Measurements from ENCODE around the gene LACC1.

DNA sequence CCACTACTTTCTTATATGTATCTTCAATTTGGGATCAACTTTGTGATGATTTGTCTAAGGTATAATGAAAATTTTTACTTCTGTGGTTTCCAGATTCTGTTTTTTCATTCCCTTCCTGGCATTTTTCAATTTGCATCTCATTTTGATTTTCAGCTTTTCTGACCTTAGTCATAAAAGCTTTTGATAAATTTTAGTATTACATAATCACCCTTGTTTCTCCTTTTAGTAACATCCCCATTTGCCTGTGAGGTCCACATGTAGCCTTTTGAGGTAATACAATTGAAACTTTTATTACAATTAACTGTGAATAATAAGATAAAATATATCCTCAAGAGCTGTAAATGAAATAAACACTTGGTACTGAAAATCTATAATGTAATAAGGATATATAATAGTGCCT lies 31.2 kb downstream of the LACC1 start:
- TF ChIP-seq, protein P1, sequence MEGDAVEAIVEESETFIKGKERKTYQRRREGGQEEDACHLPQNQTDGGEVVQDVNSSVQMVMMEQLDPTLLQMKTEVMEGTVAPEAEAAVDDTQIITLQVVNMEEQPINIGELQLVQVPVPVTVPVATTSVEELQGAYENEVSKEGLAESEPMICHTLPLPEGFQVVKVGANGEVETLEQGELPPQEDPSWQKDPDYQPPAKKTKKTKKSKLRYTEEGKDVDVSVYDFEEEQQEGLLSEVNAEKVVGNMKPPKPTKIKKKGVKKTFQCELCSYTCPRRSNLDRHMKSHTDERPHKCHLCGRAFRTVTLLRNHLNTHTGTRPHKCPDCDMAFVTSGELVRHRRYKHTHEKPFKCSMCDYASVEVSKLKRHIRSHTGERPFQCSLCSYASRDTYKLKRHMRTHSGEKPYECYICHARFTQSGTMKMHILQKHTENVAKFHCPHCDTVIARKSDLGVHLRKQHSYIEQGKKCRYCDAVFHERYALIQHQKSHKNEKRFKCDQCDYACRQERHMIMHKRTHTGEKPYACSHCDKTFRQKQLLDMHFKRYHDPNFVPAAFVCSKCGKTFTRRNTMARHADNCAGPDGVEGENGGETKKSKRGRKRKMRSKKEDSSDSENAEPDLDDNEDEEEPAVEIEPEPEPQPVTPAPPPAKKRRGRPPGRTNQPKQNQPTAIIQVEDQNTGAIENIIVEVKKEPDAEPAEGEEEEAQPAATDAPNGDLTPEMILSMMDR (conservative IDR thresholded peaks at IDR 0.05): no peak
- no peak for TF ChIP-seq ZFX (IDR thresholded peaks at IDR 0.05)

Data from C4-2B (cell line).